HEK293 (cell line): ENCODE results near the gene DNAJC10.

Experiments used
- KLF10 ChIP-seq: fragments of 450-650 bp; IDR thresholded peaks from 2 replicates; pipeline ENCODE4 v1.5.1; 2018; ENCODE audit warnings: missing biosample characterization, mild to moderate bottlenecking, missing genetic modification characterization
- PRDM2 ChIP-seq: fragments of 450-650 bp; formaldehyde crosslinking; IDR thresholded peaks from 2 replicates; pipeline ENCODE4 v1.5.1; 2016; ENCODE audit warnings: missing biosample characterization, missing genetic modification characterization, borderline replicate concordance
- PRDM4 ChIP-seq: fragments of 450-650 bp; formaldehyde crosslinking; IDR thresholded peaks from 2 replicates; pipeline ENCODE4 v1.5.1; 2017; ENCODE audit warnings: missing biosample characterization, missing genetic modification characterization
- RBAK ChIP-seq: fragments of 450-650 bp; formaldehyde crosslinking; IDR thresholded peaks from 2 replicates; pipeline ENCODE4 v1.5.1; 2016; ENCODE audit warnings: missing biosample characterization, missing genetic modification characterization
- SP3 ChIP-seq: fragments of 450-650 bp; formaldehyde crosslinking; IDR thresholded peaks from 2 replicates; pipeline ENCODE4 v1.5.1; 2016; ENCODE audit warnings: missing biosample characterization, missing genetic modification characterization
- YY2 ChIP-seq: fragments of 450-650 bp; formaldehyde crosslinking; IDR thresholded peaks from 2 replicates; pipeline ENCODE4 v1.5.1; 2016; ENCODE audit warnings: missing biosample characterization, missing genetic modification characterization
- ZBTB26 ChIP-seq: fragments of 450-650 bp; formaldehyde crosslinking; optimal IDR thresholded peaks from 2 replicates; pipeline ENCODE3; 2016; ENCODE audit warnings: missing biosample characterization, mild to moderate bottlenecking, missing genetic modification characterization
- ZFHX2 ChIP-seq: fragments of 450-650 bp; formaldehyde crosslinking; conservative IDR thresholded peaks from 2 replicates; pipeline ENCODE4 v1.5.1; 2016; ENCODE audit warnings: missing biosample characterization, missing genetic modification characterization
- ZIC2 ChIP-seq: fragments of 450-650 bp; formaldehyde crosslinking; IDR thresholded peaks from 2 replicates; pipeline ENCODE4 v1.5.1; 2016; ENCODE audit warnings: missing biosample characterization, missing genetic modification characterization
- ZNF112 ChIP-seq: fragments of 450-650 bp; formaldehyde crosslinking; IDR thresholded peaks from 2 replicates; pipeline ENCODE4 v1.5.0; 2017; ENCODE audit warnings: missing biosample characterization, missing genetic modification characterization
- ZNF114 ChIP-seq: fragments of 450-650 bp; formaldehyde crosslinking; IDR thresholded peaks from 2 replicates; pipeline ENCODE4 v1.5.0; 2017; ENCODE audit warnings: missing biosample characterization, missing genetic modification characterization
- ZNF132 ChIP-seq: fragments of 450-650 bp; formaldehyde crosslinking; IDR thresholded peaks from 2 replicates; pipeline ENCODE4 v1.5.1; 2017; ENCODE audit warnings: missing biosample characterization, missing genetic modification characterization, borderline replicate concordance
- ZNF133 ChIP-seq: fragments of 450-650 bp; formaldehyde crosslinking; IDR thresholded peaks from 2 replicates; pipeline ENCODE4 v1.5.1; 2016; ENCODE audit warnings: missing biosample characterization, missing genetic modification characterization
- ZNF26 ChIP-seq: fragments of 450-650 bp; formaldehyde crosslinking; IDR thresholded peaks from 2 replicates; pipeline ENCODE4 v1.5.1; 2016; ENCODE audit warnings: missing biosample characterization, missing genetic modification characterization
- ZNF514 ChIP-seq: fragments of 450-650 bp; formaldehyde crosslinking; IDR thresholded peaks from 2 replicates; pipeline ENCODE4 v1.5.1; 2016; ENCODE audit warnings: missing biosample characterization, missing genetic modification characterization
- ZNF561 ChIP-seq: fragments of 450-650 bp; IDR thresholded peaks from 2 replicates; pipeline ENCODE4 v1.5.1; 2018; ENCODE audit warnings: missing biosample characterization, missing genetic modification characterization, borderline replicate concordance
- ZNF701 ChIP-seq: fragments of 450-650 bp; formaldehyde crosslinking; IDR thresholded peaks from 2 replicates; pipeline ENCODE4 v1.5.1; 2016; ENCODE audit warnings: missing biosample characterization, missing genetic modification characterization
- ZNF777 ChIP-seq: fragments of 450-650 bp; formaldehyde crosslinking; IDR thresholded peaks from 2 replicates; pipeline ENCODE4 v1.5.1; 2017; ENCODE audit warnings: missing biosample characterization, missing genetic modification characterization, borderline replicate concordance
- ZNF785 ChIP-seq: fragments of 450-650 bp; formaldehyde crosslinking; IDR thresholded peaks from 2 replicates; pipeline ENCODE4 v1.5.1; 2016; ENCODE audit warnings: missing biosample characterization, missing genetic modification characterization
- ZNF791 ChIP-seq: fragments of 450-650 bp; formaldehyde crosslinking; IDR thresholded peaks from 2 replicates; pipeline ENCODE4 v1.5.1; 2016; ENCODE audit warnings: missing biosample characterization, missing genetic modification characterization
- ZNF837 ChIP-seq: fragments of 450-650 bp; formaldehyde crosslinking; IDR thresholded peaks from 2 replicates; pipeline ENCODE4 v1.5.1; 2016; ENCODE audit warnings: missing biosample characterization, missing genetic modification characterization
- TF ChIP-seq, protein P1 (sequence below): fragments of 450-650 bp; formaldehyde crosslinking; IDR thresholded peaks from 2 replicates; pipeline ENCODE4 v1.5.1; 2016; ENCODE audit warnings: missing biosample characterization, missing genetic modification characterization
- TF ChIP-seq, protein P2 (sequence below): fragments of 450-650 bp; formaldehyde crosslinking; IDR thresholded peaks from 2 replicates; pipeline ENCODE4 v1.5.1; 2017; ENCODE audit warnings: missing biosample characterization, missing genetic modification characterization
- TF ChIP-seq, protein P3 (sequence below): IDR thresholded peaks from 2 replicates; pipeline ENCODE4 v1.6.1; 2011; ENCODE audit warnings: mild to moderate bottlenecking, low read depth, low read length, borderline replicate concordance

DNAJC10 gene

GRCh38 chr2:182715892-182716649 lies at the start of gene DNAJC10 (continued):
- TF ChIP-seq PRDM4 (tag by site-specific recombination) (no peak), ZBTB26 (peak; percentile 88), ZNF837 (tag by site-specific recombination) (no peak), ZNF114 (tag by site-specific recombination) (no peak), ZNF785 (tag by site-specific recombination) (no peak), ZNF133 (tag by site-specific recombination) (no peak), KLF10 (tag by site-specific recombination) (no peak; the same call in none of the 2 replicates), ZNF112 (tag by site-specific recombination) (no peak), RBAK (tag by site-specific recombination) (no peak), ZNF701 (tag by site-specific recombination) (no peak), ZNF561 (tag by site-specific recombination) (peak; percentile 71; the same call in 1 of the 2 replicates), PRDM2 (no peak), ZNF514 (no peak), ZNF132 (tag by site-specific recombination) (no peak), ZIC2 (tag by site-specific recombination) (peak; percentile 93), ZNF777 (peak; percentile 56; the same call in 1 of the 2 replicates), YY2 (no peak), ZFHX2 (tag by site-specific recombination) (peak; percentile 80), SP3 (peak; percentile 71), ZNF791 (tag by site-specific recombination) (no peak), ZNF26 (tag by site-specific recombination) (no peak)
- TF ChIP-seq, protein P1, sequence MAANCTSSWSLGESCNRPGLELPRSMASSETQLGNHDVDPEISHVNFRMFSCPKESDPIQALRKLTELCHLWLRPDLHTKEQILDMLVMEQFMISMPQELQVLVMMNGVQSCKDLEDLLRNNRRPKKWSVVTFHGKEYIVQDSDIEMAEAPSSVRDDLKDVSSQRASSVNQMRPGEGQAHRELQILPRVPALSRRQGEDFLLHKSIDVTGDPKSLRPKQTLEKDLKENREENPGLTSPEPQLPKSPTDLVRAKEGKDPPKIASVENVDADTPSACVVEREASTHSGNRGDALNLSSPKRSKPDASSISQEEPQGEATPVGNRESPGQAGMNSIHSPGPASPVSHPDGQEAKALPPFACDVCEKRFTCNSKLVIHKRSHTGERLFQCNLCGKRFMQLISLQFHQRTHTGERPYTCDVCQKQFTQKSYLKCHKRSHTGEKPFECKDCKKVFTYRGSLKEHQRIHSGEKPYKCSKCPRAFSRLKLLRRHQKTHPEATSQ (tag by site-specific recombination): peak; percentile 72; the same call in 1 of the 2 replicates
- TF ChIP-seq, protein P2, sequence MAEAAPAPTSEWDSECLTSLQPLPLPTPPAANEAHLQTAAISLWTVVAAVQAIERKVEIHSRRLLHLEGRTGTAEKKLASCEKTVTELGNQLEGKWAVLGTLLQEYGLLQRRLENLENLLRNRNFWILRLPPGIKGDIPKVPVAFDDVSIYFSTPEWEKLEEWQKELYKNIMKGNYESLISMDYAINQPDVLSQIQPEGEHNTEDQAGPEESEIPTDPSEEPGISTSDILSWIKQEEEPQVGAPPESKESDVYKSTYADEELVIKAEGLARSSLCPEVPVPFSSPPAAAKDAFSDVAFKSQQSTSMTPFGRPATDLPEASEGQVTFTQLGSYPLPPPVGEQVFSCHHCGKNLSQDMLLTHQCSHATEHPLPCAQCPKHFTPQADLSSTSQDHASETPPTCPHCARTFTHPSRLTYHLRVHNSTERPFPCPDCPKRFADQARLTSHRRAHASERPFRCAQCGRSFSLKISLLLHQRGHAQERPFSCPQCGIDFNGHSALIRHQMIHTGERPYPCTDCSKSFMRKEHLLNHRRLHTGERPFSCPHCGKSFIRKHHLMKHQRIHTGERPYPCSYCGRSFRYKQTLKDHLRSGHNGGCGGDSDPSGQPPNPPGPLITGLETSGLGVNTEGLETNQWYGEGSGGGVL (tag by site-specific recombination): peak; percentile 47
- TF ChIP-seq, protein P3, sequence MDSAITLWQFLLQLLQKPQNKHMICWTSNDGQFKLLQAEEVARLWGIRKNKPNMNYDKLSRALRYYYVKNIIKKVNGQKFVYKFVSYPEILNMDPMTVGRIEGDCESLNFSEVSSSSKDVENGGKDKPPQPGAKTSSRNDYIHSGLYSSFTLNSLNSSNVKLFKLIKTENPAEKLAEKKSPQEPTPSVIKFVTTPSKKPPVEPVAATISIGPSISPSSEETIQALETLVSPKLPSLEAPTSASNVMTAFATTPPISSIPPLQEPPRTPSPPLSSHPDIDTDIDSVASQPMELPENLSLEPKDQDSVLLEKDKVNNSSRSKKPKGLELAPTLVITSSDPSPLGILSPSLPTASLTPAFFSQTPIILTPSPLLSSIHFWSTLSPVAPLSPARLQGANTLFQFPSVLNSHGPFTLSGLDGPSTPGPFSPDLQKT: no peak
